ENCODE results near the gene PALM3.

DNA sequence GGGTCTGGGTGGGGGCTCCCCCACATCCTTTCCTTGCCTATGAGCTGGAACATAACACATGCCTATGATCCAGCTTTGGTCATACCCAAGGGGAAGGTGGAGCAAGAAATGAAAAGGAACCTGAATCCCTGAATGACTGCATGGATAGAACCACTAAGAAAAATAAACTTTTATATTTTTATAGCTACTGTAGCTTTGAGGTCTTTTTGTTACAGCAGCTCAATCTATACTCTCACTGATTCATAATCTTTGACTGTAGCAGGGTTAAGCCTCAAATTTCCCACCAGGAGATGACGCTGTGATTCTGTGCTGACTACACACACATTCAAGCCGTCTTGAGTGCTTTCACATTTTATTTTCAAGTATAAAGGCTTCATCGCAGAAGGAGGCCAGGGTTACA is 8.8 kb downstream of the PALM3 start:
- TF ChIP-seq, protein P1, sequence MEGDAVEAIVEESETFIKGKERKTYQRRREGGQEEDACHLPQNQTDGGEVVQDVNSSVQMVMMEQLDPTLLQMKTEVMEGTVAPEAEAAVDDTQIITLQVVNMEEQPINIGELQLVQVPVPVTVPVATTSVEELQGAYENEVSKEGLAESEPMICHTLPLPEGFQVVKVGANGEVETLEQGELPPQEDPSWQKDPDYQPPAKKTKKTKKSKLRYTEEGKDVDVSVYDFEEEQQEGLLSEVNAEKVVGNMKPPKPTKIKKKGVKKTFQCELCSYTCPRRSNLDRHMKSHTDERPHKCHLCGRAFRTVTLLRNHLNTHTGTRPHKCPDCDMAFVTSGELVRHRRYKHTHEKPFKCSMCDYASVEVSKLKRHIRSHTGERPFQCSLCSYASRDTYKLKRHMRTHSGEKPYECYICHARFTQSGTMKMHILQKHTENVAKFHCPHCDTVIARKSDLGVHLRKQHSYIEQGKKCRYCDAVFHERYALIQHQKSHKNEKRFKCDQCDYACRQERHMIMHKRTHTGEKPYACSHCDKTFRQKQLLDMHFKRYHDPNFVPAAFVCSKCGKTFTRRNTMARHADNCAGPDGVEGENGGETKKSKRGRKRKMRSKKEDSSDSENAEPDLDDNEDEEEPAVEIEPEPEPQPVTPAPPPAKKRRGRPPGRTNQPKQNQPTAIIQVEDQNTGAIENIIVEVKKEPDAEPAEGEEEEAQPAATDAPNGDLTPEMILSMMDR (IDR thresholded peaks at IDR 0.05 in 2 of 3, conservative IDR thresholded peaks at IDR 0.05 in 1 of 3; ENCODE audit: borderline replicate concordance in 1 of 3, insufficient read depth in 1 of 3, low read depth in 2 of 3, low read length in 2 of 3): no peak
- TF ChIP-seq YY1 (IDR thresholded peaks at IDR 0.05; ENCODE audit: extremely low read depth, insufficient replicate concordance, low read depth, low read length): no peak

Data from HCT116 (cell line).